Measurements from ENCODE around the gene TUB. TPM values are rescaled to one million over a fixed set of nuclear protein-coding genes. Genes with fewer than 3 reads are reported as not detected.

The TUB gene
- total and polyA plus RNA-seq, 2 of the 13 experiments (the other 11 are each of a cell fraction or from before 2014, with no cell fraction given) = 4.3 to 5.6 TPM

- no peak for DNase-seq (ENCODE audit: low spot score)
- Histone ChIP-seq H2AFZ (ENCODE audit: low read length) (no peak overlapping the region), H3K4me1 (ENCODE audit: insufficient read depth, low read length) (peaks cover 7% of the 10 kb centered on the region), H3K27me3 (ENCODE audit: control insufficient read depth in 1 of 2, insufficient read depth in 2 of 2, low read length in 2 of 2) (no peaks in the 10 kb centered on the region; a peak in 1 of 5 replicates), H4K20me1 (ENCODE audit: insufficient read depth, low read length) (no peaks in the 10 kb centered on the region), H3K9me3 (ENCODE audit: low read length) (peaks cover 5% of the 10 kb centered on the region; the same call in 1 of the 2 replicates), H3K79me2 (ENCODE audit: insufficient read depth, low read length) (no peaks in the 10 kb centered on the region), H3K27ac (ENCODE audit: extremely low read length, insufficient read depth, low read length) (no peak overlapping the region), H3K4me2 (ENCODE audit: low read depth, low read length) (no peak overlapping the region), H3K9ac (ENCODE audit: insufficient read depth, low read depth, low read length) (no peak overlapping the region), H3K4me3 (replicated peaks in 1 of 3; ENCODE audit: insufficient read depth in 1 of 3, low read depth in 2 of 3, low read length in 3 of 3) (no peak overlapping the region), H3K36me3 (replicated peaks in 1 of 2; ENCODE audit: control insufficient read depth in 1 of 2, insufficient read depth in 2 of 2, low read length in 2 of 2) (no peaks in the 10 kb centered on the region)
- ATAC-seq = no peak
- in situ Hi-C loops (cut with HindIII; ENCODE audit: extremely low pct_ligation_motif_present, low pct_unique_long_range_greater_than_20kb) (no loop called here), intact Hi-C loops (cut with micrococcal nuclease; ENCODE audit: unreplicated experiment) (no loop called here)
- WGBS (ENCODE audit: low lambda C conversion rate) = 88% methylated on average over 4 of the region's 4 CpGs
- no TSS peak for BruUV-seq (replicated peaks)
- CTCF ChIA-PET (ENCODE audit: low intra/inter-chr PET ratio, low total read pairs) = no interaction called here
- FAIRE-seq = no peak
- POLR2A ChIA-PET = no interaction called here
- no peak for TF ChIP-seq ZBTB20 (CRISPR knock-in tag; IDR thresholded peaks at IDR 0.05; ENCODE audit: borderline replicate concordance, low read depth)
- TF ChIP-seq ZNF318 (CRISPR knock-in tag; IDR thresholded peaks at IDR 0.05) = no peak
- TF ChIP-seq ZNF749 (CRISPR knock-in tag; IDR thresholded peaks at IDR 0.05; ENCODE audit: borderline replicate concordance) = no peak
- no peak for TF ChIP-seq ZNF563 (CRISPR knock-in tag; IDR thresholded peaks at IDR 0.05)
- no peak for TF ChIP-seq ARID5B (CRISPR knock-in tag; IDR thresholded peaks at IDR 0.05)
- TF ChIP-seq ZBTB21 (CRISPR knock-in tag; IDR thresholded peaks at IDR 0.05) = no peak
- TF ChIP-seq ZNF205 (CRISPR knock-in tag; IDR thresholded peaks at IDR 0.05) = no peak
- no peak for TF ChIP-seq ZNF17 (CRISPR knock-in tag; IDR thresholded peaks at IDR 0.05)
- no peak for TF ChIP-seq ZNF333 (CRISPR knock-in tag; IDR thresholded peaks at IDR 0.05; ENCODE audit: borderline replicate concordance)
- TF ChIP-seq ZNF614 (CRISPR knock-in tag; IDR thresholded peaks at IDR 0.05; ENCODE audit: borderline replicate concordance) = no peak
- no peak for TF ChIP-seq HES4 (CRISPR knock-in tag; IDR thresholded peaks at IDR 0.05; ENCODE audit: borderline replicate concordance)
Observed at GRCh38 chr11:8110396-8110795, 29.4 kb downstream of the TUB start.

Data from HepG2 (cell line).